Raji (cell line): ENCODE measurements around the gene RUNX3.

Experiments
- POLR2A ChIP-seq: IDR thresholded peaks from 2 replicates; pipeline ENCODE4 v1.6.1; 2011; ENCODE audit warnings: low read depth, low read length, control low read depth; ENCODE audit not compliant: insufficient read depth

Gene RUNX3

GRCh38 chr1:24866211-24867083, 63.6 kb downstream of the RUNX3 start:
- TF ChIP-seq POLR2A: no peak

- TF ChIP-seq POLR2A: no peak
Observed at GRCh38 chr1:24865587-24865986, 64.5 kb downstream of the RUNX3 start.

- TF ChIP-seq POLR2A: no peak
Observed at GRCh38 chr1:24865168-24865567, 64.9 kb downstream of the RUNX3 start.

GRCh38 chr1:24864370-24864777, 65.7 kb downstream of the RUNX3 start:
- no peak for TF ChIP-seq POLR2A

GRCh38 chr1:24862775-24863483, 67.1 kb downstream of the RUNX3 start:
- no peak for TF ChIP-seq POLR2A

GRCh38 chr1:24861821-24862727, 68.0 kb downstream of the RUNX3 start:
- no peak for TF ChIP-seq POLR2A

GRCh38 chr1:24860841-24861240, 69.2 kb downstream of the RUNX3 start:
- TF ChIP-seq POLR2A: no peak

GRCh38 chr1:24859063-24860010, 70.7 kb downstream of the RUNX3 start:
- no peak for TF ChIP-seq POLR2A

GRCh38 chr1:24858277-24858676, 71.8 kb downstream of the RUNX3 start:
- no peak for TF ChIP-seq POLR2A

- no peak for TF ChIP-seq POLR2A
Observed at GRCh38 chr1:24857507-24858133, 72.5 kb downstream of the RUNX3 start.

GRCh38 chr1:24856787-24857506, 73.1 kb downstream of the RUNX3 start:
- no peak for TF ChIP-seq POLR2A

GRCh38 chr1:24855474-24855873, 74.6 kb downstream of the RUNX3 start:
- TF ChIP-seq POLR2A: no peak

- no peak for TF ChIP-seq POLR2A
Observed at GRCh38 chr1:24853649-24854048, 76.4 kb downstream of the RUNX3 start.
